Measurements from ENCODE around the gene MMEL1.

GRCh38 chr1:2583331-2583791 lies 49.5 kb downstream of the MMEL1 start:
- TF ChIP-seq EZH2 (IDR thresholded peaks at IDR 0.05; ENCODE audit: low read length, missing control alignments) (no peak), CTCF (conservative IDR thresholded peaks at IDR 0.05 in 1 of 2, IDR thresholded peaks at IDR 0.05 in 1 of 2; ENCODE audit: low read depth in 1 of 2, low read length in 2 of 2) (no peak)

Data from fibroblast of lung (primary cell).